IMR-90 (cell line): Measurements from ENCODE around the gene RPL35. TPM values are rescaled to one million over a fixed set of nuclear protein-coding genes. Genes with fewer than 3 reads are reported as not detected.

Experiments used
- ATAC-seq: fragments of 200-7000 bp; cut with Tn5 transposase; 2 replicates; pipeline ENCODE4 v1.9.1; 2020; ENCODE audit warnings: low read depth, mild to moderate bottlenecking, moderate library complexity
- BruUV-seq: library from RNA; stranded (reverse); fragments of 400-500 nt; replicated peaks from 2 replicates; lab custom pipeline; 2021; lab: Mats Ljungman, UMichigan
- CTCF ChIA-PET: fragments of 300-600 bp; formaldehyde crosslinking; extraction: SDS; loops from one replicate; lab custom pipeline; 2021; ENCODE audit warnings: antibody characterized with exemption; lab: Yijun Ruan, JAX
- POLR2A ChIA-PET: fragments of 300-600 bp; sonication (Branson Sonifier 250); formaldehyde crosslinking; loops from one replicate; lab custom pipeline; 2022; ENCODE audit warnings: antibody characterized with exemption; ENCODE audit not compliant: unreplicated experiment; lab: Charles Lee
- DNase-seq: peaks from one replicate; pipeline ENCODE4 v3.0.0; 2013
- H2AFZ ChIP-seq: replicated peaks from 2 replicates; pipeline ENCODE3; 2013; ENCODE audit warnings: low read length, mild to moderate bottlenecking; ENCODE audit not compliant: poor library complexity
- H2AK5ac ChIP-seq: 2 replicates; pipeline ENCODE4 v1.6.1; 2013; ENCODE audit warnings: low read depth, low read length, inconsistent platforms
- H2AK9ac ChIP-seq: replicated peaks from 2 replicates; pipeline ENCODE3; 2013; ENCODE audit warnings: mild to moderate bottlenecking, low read depth, low read length, moderate library complexity; ENCODE audit not compliant: poor library complexity
- H2BK120ac ChIP-seq: 2 replicates; pipeline ENCODE4 v1.6.1; 2013; ENCODE audit warnings: low read depth, low read length, inconsistent platforms
- H2BK15ac ChIP-seq: 3 replicates; pipeline ENCODE4 v1.6.1; 2013; ENCODE audit warnings: low read depth, low read length, inconsistent platforms
- H2BK20ac ChIP-seq: 2 replicates; pipeline ENCODE4 v1.6.1; 2013; ENCODE audit warnings: low read depth, mild to moderate bottlenecking, inconsistent platforms, low read length, moderate library complexity
- H2BK5ac ChIP-seq: 2 replicates; pipeline ENCODE4 v1.6.1; 2013; ENCODE audit warnings: mild to moderate bottlenecking, low read depth, low read length, inconsistent platforms; ENCODE audit not compliant: poor library complexity, severe bottlenecking
- H3K14ac ChIP-seq: replicated peaks from 2 replicates; pipeline ENCODE4 v1.6.1; 2013; ENCODE audit warnings: low read depth, low read length, inconsistent platforms
- H3K18ac ChIP-seq: 2 replicates; pipeline ENCODE4 v1.6.1; 2013; ENCODE audit warnings: low read depth, low read length, control low read depth
- H3K23ac ChIP-seq: 2 replicates; pipeline ENCODE4 v1.6.1; 2013; ENCODE audit warnings: low read depth, low read length, inconsistent platforms
- H3K27ac ChIP-seq: 2 replicates; pipeline ENCODE4 v1.5.1; 2013; ENCODE audit warnings: mild to moderate bottlenecking, control low read depth, low read length; ENCODE audit not compliant: insufficient read depth
- H3K27me3 ChIP-seq: 2 replicates; pipeline ENCODE4 v1.6.1; 2013; ENCODE audit warnings: low read length; ENCODE audit not compliant: control insufficient read depth, insufficient read depth
- H3K36me3 ChIP-seq: 2 replicates; pipeline ENCODE4 v1.6.1; 2013; ENCODE audit warnings: low read length, mixed read lengths; ENCODE audit not compliant: control insufficient read depth, insufficient read depth
- H3K4ac ChIP-seq: 2 replicates; pipeline ENCODE4 v1.6.1; 2013; ENCODE audit warnings: low read depth, low read length, inconsistent platforms
- H3K4me1 ChIP-seq: 2 replicates; pipeline ENCODE4 v1.6.1; 2013; ENCODE audit warnings: low read length, mixed read lengths; ENCODE audit not compliant: control insufficient read depth, insufficient read depth
- H3K4me2 ChIP-seq: 2 replicates; pipeline ENCODE4 v1.6.1; 2013; ENCODE audit warnings: low read depth, mild to moderate bottlenecking, control low read depth, low read length, moderate library complexity
- H3K4me3 ChIP-seq: 2 replicates; pipeline ENCODE4 v1.5.1; 2013; ENCODE audit warnings: low read depth, mild to moderate bottlenecking, control low read depth, low read length, moderate library complexity; ENCODE audit not compliant: insufficient read depth
- H3K56ac ChIP-seq: 2 replicates; pipeline ENCODE4 v1.6.1; 2013; ENCODE audit warnings: low read length, inconsistent platforms; ENCODE audit not compliant: insufficient read depth; ENCODE audit errors: extremely low read depth
- H3K79me1 ChIP-seq, 2 experiments: 2 replicates each; pipeline ENCODE4 v1.6.1; 2013; ENCODE audit warnings: low read length in 2 of 2, inconsistent platforms in 1 of 2, low read depth in 1 of 2
- H3K9ac ChIP-seq: 2 replicates; pipeline ENCODE4 v1.6.1; 2013; ENCODE audit warnings: low read depth, low read length, control low read depth
- H3K9me1 ChIP-seq: 2 replicates; pipeline ENCODE4 v1.6.1; 2013; ENCODE audit warnings: low read length, inconsistent platforms; ENCODE audit not compliant: insufficient read depth
- H3K9me3 ChIP-seq: 2 replicates; pipeline ENCODE4 v1.6.1; 2013; ENCODE audit warnings: low read length; ENCODE audit not compliant: control insufficient read depth, insufficient read depth
- H4K20me1 ChIP-seq: 2 replicates; pipeline ENCODE4 v1.6.1; 2013; ENCODE audit warnings: low read length, inconsistent platforms; ENCODE audit not compliant: insufficient read depth
- H4K5ac ChIP-seq: 2 replicates; pipeline ENCODE4 v1.6.1; 2013; ENCODE audit warnings: mild to moderate bottlenecking, low read depth, low read length, control low read depth
- H4K8ac ChIP-seq, 2 experiments: 2 replicates each; pipeline ENCODE4 v1.6.1; 2013; ENCODE audit warnings: low read depth in 2 of 2, low read length in 2 of 2, control low read depth in 1 of 2, inconsistent platforms in 1 of 2
- H4K91ac ChIP-seq: 2 replicates; pipeline ENCODE4 v1.6.1; 2013; ENCODE audit warnings: low read depth, low read length, inconsistent platforms; ENCODE audit not compliant: insufficient read depth
- BHLHE40 ChIP-seq: fragments of 150-350 bp; IDR thresholded peaks from 2 replicates; pipeline ENCODE4 v1.6.1; 2016; ENCODE audit warnings: mild to moderate bottlenecking, low read depth, low read length
- CEBPB ChIP-seq: IDR thresholded peaks from 2 replicates; pipeline ENCODE4 v1.6.1; 2012; ENCODE audit warnings: low read depth, low read length, improper control_type of control experiment
- CHD1 ChIP-seq: IDR thresholded peaks from 2 replicates; pipeline ENCODE4 v1.6.1; 2012; ENCODE audit warnings: low read depth, low read length, improper control_type of control experiment
- ELK1 ChIP-seq: fragments of 150-350 bp; IDR thresholded peaks from 2 replicates; pipeline ENCODE4 v1.6.1; 2016; ENCODE audit warnings: low read depth, mild to moderate bottlenecking, low read length, moderate library complexity, borderline replicate concordance
- FOS ChIP-seq: fragments of 150-350 bp; IDR thresholded peaks from 2 replicates; pipeline ENCODE4 v1.6.1; 2016; ENCODE audit warnings: low read depth, low read length
- MAFK ChIP-seq: IDR thresholded peaks from 2 replicates; pipeline ENCODE4 v1.6.1; 2012; ENCODE audit warnings: low read depth, low read length, improper control_type of control experiment
- MAZ ChIP-seq: IDR thresholded peaks from 2 replicates; pipeline ENCODE4 v1.6.1; 2012; ENCODE audit warnings: low read depth, mild to moderate bottlenecking, low read length, improper control_type of control experiment, moderate library complexity, borderline replicate concordance
- MXI1 ChIP-seq: IDR thresholded peaks from 2 replicates; pipeline ENCODE4 v1.6.1; 2012; ENCODE audit warnings: low read depth, mild to moderate bottlenecking, low read length, moderate library complexity, borderline replicate concordance
- NFE2L2 ChIP-seq: fragments of 150-350 bp; IDR thresholded peaks from 2 replicates; pipeline ENCODE4 v1.6.1; 2016; ENCODE audit warnings: low read depth, mild to moderate bottlenecking, low read length
- POLR2A ChIP-seq: IDR thresholded peaks from 2 replicates; pipeline ENCODE4 v1.6.1; 2012; ENCODE audit warnings: mild to moderate bottlenecking, low read depth, low read length
- RAD21 ChIP-seq: IDR thresholded peaks from 2 replicates; pipeline ENCODE4 v1.6.1; 2012; ENCODE audit warnings: low read length, improper control_type of control experiment
- RCOR1 ChIP-seq: IDR thresholded peaks from 2 replicates; pipeline ENCODE4 v1.6.1; 2012; ENCODE audit warnings: mild to moderate bottlenecking, low read length, improper control_type of control experiment; ENCODE audit not compliant: insufficient replicate concordance
- RFX5 ChIP-seq: IDR thresholded peaks from 2 replicates; pipeline ENCODE4 v1.8.0; 2012; ENCODE audit warnings: low read depth, mild to moderate bottlenecking, low read length, moderate library complexity
- SMC3 ChIP-seq: fragments of 150-350 bp; IDR thresholded peaks from 2 replicates; pipeline ENCODE4 v1.6.1; 2016; ENCODE audit warnings: low read depth, mild to moderate bottlenecking, antibody characterized with exemption, low read length, moderate library complexity
- WGBS, 2 experiments: methylation state at CpG; one replicate each; pipeline versions ENCODE4 v1.1.5 to v1.1.7; 2013; ENCODE audit warnings: missing lambda C conversion rate in 2 of 2; ENCODE audit not compliant: insufficient read length in 1 of 2; ENCODE audit errors: extremely low coverage in 2 of 2; 5-methylcytosine and 5-hydroxymethylcytosine counted together
- dilution Hi-C: fragments of 300-500 bp; cut with HindIII; formaldehyde crosslinking; loops from one replicate; pipeline ENCODE4 v1.14.3; 2018; ENCODE audit warnings: low sequenced_read_pairs; ENCODE audit not compliant: unreplicated experiment
- in situ Hi-C: fragments of 300-500 bp; cut with MboI; formaldehyde crosslinking; loops from 3 replicates; pipeline ENCODE4 v1.14.3; 2019; ENCODE audit warnings: low sequenced_read_pairs, inconsistent platforms, mixed read lengths
- intact Hi-C: fragments of 100-400 bp; cut with micrococcal nuclease; formaldehyde crosslinking; loops from 2 replicates; pipeline ENCODE4 v1.10.0; 2022
- polyA plus RNA-seq, 3 experiments: library from polyadenylated mRNA; depleted of rRNA; stranded (reverse); fragments of >200 nt; gene quantifications; 2 replicates each; pipeline ENCODE4 v1.2.3, GENCODE V29; 2012; ENCODE audit warnings: low replicate concordance in 1 of 3
- total RNA-seq: library from RNA; depleted of rRNA; stranded (reverse); fragments of >200 nt; gene quantifications from 2 replicates; pipeline ENCODE4 v1.2.3, GENCODE V29; 2012
- TF ChIP-seq, protein P1 (sequence below): conservative IDR thresholded peaks from 2 replicates; pipeline ENCODE4 v1.5.1; 2012; ENCODE audit warnings: mild to moderate bottlenecking, low read depth, low read length, improper control_type of control experiment
- TF ChIP-seq, protein P2 (sequence below): fragments of 150-350 bp; IDR thresholded peaks from 2 replicates; pipeline ENCODE4 v1.6.1; 2017; ENCODE audit warnings: mild to moderate bottlenecking, antibody characterized with exemption, low read length, low read depth

Gene RPL35
- total and polyA plus RNA-seq, 2 of the 4 experiments (the other 2 are of a cell fraction), result 881 to 1,650 TPM

DNA sequence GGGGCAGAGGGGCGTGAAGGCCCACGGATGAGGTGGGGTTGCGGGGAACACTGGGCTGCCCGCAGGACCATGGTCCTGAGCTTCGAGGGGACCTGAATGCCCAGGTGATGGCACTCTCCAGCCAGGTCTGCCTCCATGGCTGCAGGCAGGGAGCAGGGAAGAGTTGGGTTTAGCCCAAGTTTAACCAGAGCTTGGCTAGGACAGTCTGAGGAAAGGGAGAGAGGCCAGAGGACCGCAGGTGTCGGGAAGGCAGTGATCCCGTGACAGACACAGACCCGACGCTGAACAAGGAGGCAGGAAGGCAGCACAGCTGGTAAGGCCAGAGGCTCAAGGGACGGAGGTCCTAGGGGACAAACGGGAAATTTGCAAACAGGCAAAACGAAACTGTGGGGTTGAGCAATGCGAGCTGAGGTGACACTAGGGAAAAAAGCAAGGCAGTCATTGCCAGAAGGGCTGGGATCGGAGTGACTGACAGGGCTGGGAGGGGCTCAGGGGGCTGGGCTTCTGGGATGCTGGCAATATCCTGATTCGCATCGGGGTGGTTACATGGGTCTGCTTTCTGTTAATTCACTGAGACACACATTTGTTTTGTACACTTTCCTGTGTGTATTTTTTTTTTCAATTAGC lies 25.2 kb upstream of the RPL35 start:
- Histone ChIP-seq H2BK15ac (no peak overlapping the region), H2AFZ (no peak overlapping the region), H3K36me3 (peaks cover 55% of the 10 kb centered on the region), H3K4me2 (no peak overlapping the region), H3K56ac (no peak overlapping the region), H4K5ac (no peak overlapping the region), H3K79me1 (no peaks in the 10 kb centered on the region), H4K91ac (no peak overlapping the region), H3K27ac (no peak overlapping the region), H3K18ac (no peak overlapping the region), H2AK9ac (no peak overlapping the region), H2AK5ac (no peak overlapping the region), H3K4me3 (no peak overlapping the region), H3K9me1 (peaks cover 5% of the 10 kb centered on the region; the same call in 1 of the 2 replicates), H2BK120ac (no peak overlapping the region), H2BK20ac (no peak overlapping the region), H3K9ac (no peak overlapping the region), H3K27me3 (no peaks in the 10 kb centered on the region), H3K14ac (no peak overlapping the region), H3K23ac (no peak overlapping the region), H4K8ac (no peak overlapping the region), H4K20me1 (no peaks in the 10 kb centered on the region; the same call in 1 of the 2 replicates), H2BK5ac (no peak overlapping the region), H3K4ac (no peak overlapping the region), H3K4me1 (no peaks in the 10 kb centered on the region), H3K9me3 (no peaks in the 10 kb centered on the region)
- DNase-seq (no peak), ATAC-seq (no peak)
- CTCF ChIA-PET, result no interaction called here
- intact Hi-C loops, result no loop called here
- dilution Hi-C loops, result no loop called here
- TF ChIP-seq RAD21 (no peak), CEBPB (no peak), RFX5 (no peak), CHD1 (no peak), POLR2A (no peak), BHLHE40 (no peak), RCOR1 (no peak), NFE2L2 (no peak), MAFK (no peak), ELK1 (no peak), SMC3 (no peak), MAZ (no peak), FOS (no peak), MXI1 (no peak)
- TF ChIP-seq, protein P1, sequence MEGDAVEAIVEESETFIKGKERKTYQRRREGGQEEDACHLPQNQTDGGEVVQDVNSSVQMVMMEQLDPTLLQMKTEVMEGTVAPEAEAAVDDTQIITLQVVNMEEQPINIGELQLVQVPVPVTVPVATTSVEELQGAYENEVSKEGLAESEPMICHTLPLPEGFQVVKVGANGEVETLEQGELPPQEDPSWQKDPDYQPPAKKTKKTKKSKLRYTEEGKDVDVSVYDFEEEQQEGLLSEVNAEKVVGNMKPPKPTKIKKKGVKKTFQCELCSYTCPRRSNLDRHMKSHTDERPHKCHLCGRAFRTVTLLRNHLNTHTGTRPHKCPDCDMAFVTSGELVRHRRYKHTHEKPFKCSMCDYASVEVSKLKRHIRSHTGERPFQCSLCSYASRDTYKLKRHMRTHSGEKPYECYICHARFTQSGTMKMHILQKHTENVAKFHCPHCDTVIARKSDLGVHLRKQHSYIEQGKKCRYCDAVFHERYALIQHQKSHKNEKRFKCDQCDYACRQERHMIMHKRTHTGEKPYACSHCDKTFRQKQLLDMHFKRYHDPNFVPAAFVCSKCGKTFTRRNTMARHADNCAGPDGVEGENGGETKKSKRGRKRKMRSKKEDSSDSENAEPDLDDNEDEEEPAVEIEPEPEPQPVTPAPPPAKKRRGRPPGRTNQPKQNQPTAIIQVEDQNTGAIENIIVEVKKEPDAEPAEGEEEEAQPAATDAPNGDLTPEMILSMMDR, result no peak
- TF ChIP-seq, protein P2, sequence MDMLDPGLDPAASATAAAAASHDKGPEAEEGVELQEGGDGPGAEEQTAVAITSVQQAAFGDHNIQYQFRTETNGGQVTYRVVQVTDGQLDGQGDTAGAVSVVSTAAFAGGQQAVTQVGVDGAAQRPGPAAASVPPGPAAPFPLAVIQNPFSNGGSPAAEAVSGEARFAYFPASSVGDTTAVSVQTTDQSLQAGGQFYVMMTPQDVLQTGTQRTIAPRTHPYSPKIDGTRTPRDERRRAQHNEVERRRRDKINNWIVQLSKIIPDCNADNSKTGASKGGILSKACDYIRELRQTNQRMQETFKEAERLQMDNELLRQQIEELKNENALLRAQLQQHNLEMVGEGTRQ, result no peak
- WGBS, 2 experiments, result 88% methylated on average over 13 of the region's 17 CpGs; no CpG with 5 or more reads in 1 of the 2 experiments
- BruUV-seq, result TSS peak; percentile 28
- in situ Hi-C loops, result no loop called here
- POLR2A ChIA-PET, result no interaction called here
